HG02571 (cell line): ENCODE results near the gene COL4A4.
A peak's percentile ranks its signal among the peaks of the same experiment; 100 is the strongest.

Source experiments
- ATAC-seq: cut with Tn5 transposase; IDR thresholded peaks from one replicate; pipeline ENCODE4 v1.9.1; 2021; ENCODE audit warnings: mild to moderate bottlenecking, moderate library complexity; ENCODE audit not compliant: unreplicated experiment

The COL4A4 gene

GRCh38 chr2:226985583-226985946 lies 178.4 kb downstream of the COL4A4 start:
- no peak for ATAC-seq

- peak; percentile 94 for ATAC-seq
Observed at GRCh38 chr2:226984750-226985582, 179.0 kb downstream of the COL4A4 start.

- peak; percentile 10 for ATAC-seq
Observed at GRCh38 chr2:226983895-226984749, 179.9 kb downstream of the COL4A4 start.

GRCh38 chr2:226981791-226982326 lies 182.1 kb downstream of the COL4A4 start:
- ATAC-seq: no peak

- no peak for ATAC-seq
Observed at GRCh38 chr2:226979004-226979403, 185.0 kb downstream of the COL4A4 start.

- ATAC-seq: no peak
Observed at GRCh38 chr2:226978300-226978699, 185.7 kb downstream of the COL4A4 start.

GRCh38 chr2:226977775-226978190 lies 186.2 kb downstream of the COL4A4 start:
- ATAC-seq: no peak

- no peak for ATAC-seq
Observed at GRCh38 chr2:226973816-226974215, 190.2 kb downstream of the COL4A4 start.

- ATAC-seq: peak; percentile 41
Observed at GRCh38 chr2:226971770-226972169, 192.2 kb downstream of the COL4A4 start.

- peak; percentile 46 for ATAC-seq
Observed at GRCh38 chr2:226971084-226971483, 192.9 kb downstream of the COL4A4 start.

GRCh38 chr2:226970362-226970761 lies 193.6 kb downstream of the COL4A4 start:
- ATAC-seq: no peak

GRCh38 chr2:226969417-226970080 lies 194.5 kb downstream of the COL4A4 start:
- no peak for ATAC-seq

GRCh38 chr2:226965376-226965775 lies 198.6 kb downstream of the COL4A4 start:
- no peak for ATAC-seq

- no peak for ATAC-seq
Observed at GRCh38 chr2:226963528-226963927, 200.5 kb downstream of the COL4A4 start.

GRCh38 chr2:226962176-226962773 lies 201.7 kb downstream of the COL4A4 start:
- ATAC-seq: no peak

- ATAC-seq: no peak
Observed at GRCh38 chr2:226959418-226959817, 204.6 kb downstream of the COL4A4 start.

GRCh38 chr2:226956659-226957058 lies 207.3 kb downstream of the COL4A4 start:
- ATAC-seq: no peak

GRCh38 chr2:226953826-226954225 lies 210.2 kb downstream of the COL4A4 start:
- ATAC-seq: no peak

- ATAC-seq: no peak
Observed at GRCh38 chr2:226953206-226953605, 210.8 kb downstream of the COL4A4 start.
